Subcutaneous adipose tissue (tissue), 4 donors: ENCODE measurements around the gene SCUBE3. TPM values are rescaled to one million over a fixed set of nuclear protein-coding genes. Genes with fewer than 3 reads are reported as not detected.

Experiments used
- CTCF ChIP-seq: fragments of 450-650 bp; IDR thresholded peaks from one replicate; pipeline ENCODE4 v1.5.1; 2016; ENCODE audit warnings: low read depth, mild to moderate bottlenecking, control low read depth, antibody characterized with exemption, moderate library complexity
- total RNA-seq, 4 donors: library from RNA; depleted of rRNA; stranded (reverse); fragments of >200 nt; gene quantifications; one replicate each; pipeline ENCODE4 v1.1.0, GENCODE V29; 2016

The SCUBE3 gene
- total RNA-seq, 4 donors from 2014 or later = 0.19 to 0.34 (median 0.22) TPM; not detected in 1

GRCh38 chr6:35280903-35281302, 67.1 kb downstream of the SCUBE3 start:
- no peak for TF ChIP-seq CTCF

- TF ChIP-seq CTCF = no peak
These were observed 68.7 kb downstream of the SCUBE3 start for GRCh38 chr6:35282472-35282871.

GRCh38 chr6:35283361-35283760, 69.6 kb downstream of the SCUBE3 start:
- TF ChIP-seq CTCF = no peak

- no peak for TF ChIP-seq CTCF
These were observed 74.1 kb downstream of the SCUBE3 start for GRCh38 chr6:35287671-35288396.

- no peak for TF ChIP-seq CTCF
These were observed 75.1 kb downstream of the SCUBE3 start for GRCh38 chr6:35288834-35289233.

- no peak for TF ChIP-seq CTCF
These were observed 77.7 kb downstream of the SCUBE3 start for GRCh38 chr6:35291491-35291890.

GRCh38 chr6:35292494-35292893, 78.7 kb downstream of the SCUBE3 start:
- TF ChIP-seq CTCF = no peak
